ENCODE measurements around the gene ICA1. TPM values are rescaled to one million over a fixed set of nuclear protein-coding genes. Genes with fewer than 3 reads are reported as not detected.
A peak's percentile ranks its signal among the peaks of the same experiment; 100 is the strongest.

Gene ICA1
- polyA plus RNA-seq, 1 donor from 2014 or later: 0.25 TPM

DNA sequence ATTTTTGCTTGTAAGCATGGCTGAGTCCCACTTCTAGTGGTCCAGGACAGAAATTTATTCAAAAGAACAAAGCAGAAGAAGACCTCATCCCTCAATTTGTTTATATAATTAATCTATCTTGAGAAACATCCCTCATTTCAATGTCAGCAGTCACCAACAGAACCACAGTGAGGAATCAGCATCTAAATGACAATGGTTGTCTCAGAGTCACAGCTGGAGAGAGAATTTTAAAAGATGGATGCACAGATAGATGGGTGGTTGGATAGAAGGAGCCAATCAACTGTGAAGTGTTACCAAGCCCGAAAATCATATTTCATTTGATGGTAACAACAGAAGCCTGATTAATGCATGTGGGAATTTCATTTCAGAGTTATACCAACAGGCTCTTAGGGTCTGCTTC is 55.0 kb downstream of the ICA1 start:
- Mint-ChIP-seq H3K27ac (no peak overlapping the region), H3K27me3 (no peaks in the 10 kb centered on the region), H3K4me1 (no peaks in the 10 kb centered on the region), H3K4me3 (no peak overlapping the region), H3K36me3 (no peaks in the 10 kb centered on the region), H3K9me3 (no peaks in the 10 kb centered on the region)

DNA sequence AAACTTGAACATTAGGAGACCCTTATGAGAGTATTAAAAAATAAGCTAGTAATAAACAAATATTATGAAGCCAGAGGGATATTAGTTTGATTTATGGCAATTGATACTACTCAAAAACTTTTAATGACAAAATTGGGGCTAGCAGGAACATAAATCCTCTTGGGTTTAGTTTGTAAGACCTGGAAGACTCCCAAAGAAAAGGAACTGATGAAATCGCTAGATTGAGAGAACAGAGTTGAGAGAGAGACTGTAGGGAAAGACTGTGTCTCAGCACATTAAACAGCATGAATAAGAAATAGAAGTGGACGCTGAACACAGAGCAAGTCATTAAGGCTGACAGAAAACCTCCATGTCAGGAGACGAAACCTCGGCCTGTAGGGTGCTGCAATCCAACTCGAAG is 56.4 kb downstream of the ICA1 start:
- no peak overlapping the region for H3K27ac Mint-ChIP-seq
- H3K4me3 Mint-ChIP-seq: no peak overlapping the region
- H3K27me3 Mint-ChIP-seq: peaks cover 1% of the 10 kb centered on the region

DNA sequence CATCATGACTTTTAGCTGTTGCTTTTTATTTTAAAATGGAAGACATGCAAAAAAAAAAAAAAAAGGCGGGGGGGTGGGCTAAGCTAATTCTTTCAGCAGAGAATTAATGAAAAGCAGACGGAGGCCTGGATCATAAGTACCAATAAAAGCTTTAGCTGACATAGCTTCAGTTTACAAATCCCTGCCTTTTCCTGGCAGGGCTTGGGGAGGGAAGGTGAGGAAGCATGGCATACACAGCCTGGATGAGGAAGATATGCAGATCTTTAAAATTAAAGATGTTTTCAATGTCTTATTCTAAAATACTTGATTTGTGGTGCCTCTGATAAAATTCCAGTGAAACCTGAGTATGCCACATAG is 57.0 kb downstream of the ICA1 start:
- Mint-ChIP-seq H3K4me3 (no peak overlapping the region), H3K9me3 (no peaks in the 10 kb centered on the region), H3K36me3 (no peaks in the 10 kb centered on the region), H3K27ac (no peak overlapping the region), H3K27me3 (peaks cover 1% of the 10 kb centered on the region), H3K4me1 (peaks cover 0 to 2% (median 2%) of the 10 kb centered on the region in 3 donors)

More for the DNA sequence above, 56.4 kb downstream of the ICA1 start:
- H3K36me3 Mint-ChIP-seq: no peaks in the 10 kb centered on the region
- no peaks in the 10 kb centered on the region for H3K9me3 Mint-ChIP-seq
- H3K4me1 Mint-ChIP-seq: peaks cover 0 to 2% (median 0%) of the 10 kb centered on the region in 3 donors

DNA sequence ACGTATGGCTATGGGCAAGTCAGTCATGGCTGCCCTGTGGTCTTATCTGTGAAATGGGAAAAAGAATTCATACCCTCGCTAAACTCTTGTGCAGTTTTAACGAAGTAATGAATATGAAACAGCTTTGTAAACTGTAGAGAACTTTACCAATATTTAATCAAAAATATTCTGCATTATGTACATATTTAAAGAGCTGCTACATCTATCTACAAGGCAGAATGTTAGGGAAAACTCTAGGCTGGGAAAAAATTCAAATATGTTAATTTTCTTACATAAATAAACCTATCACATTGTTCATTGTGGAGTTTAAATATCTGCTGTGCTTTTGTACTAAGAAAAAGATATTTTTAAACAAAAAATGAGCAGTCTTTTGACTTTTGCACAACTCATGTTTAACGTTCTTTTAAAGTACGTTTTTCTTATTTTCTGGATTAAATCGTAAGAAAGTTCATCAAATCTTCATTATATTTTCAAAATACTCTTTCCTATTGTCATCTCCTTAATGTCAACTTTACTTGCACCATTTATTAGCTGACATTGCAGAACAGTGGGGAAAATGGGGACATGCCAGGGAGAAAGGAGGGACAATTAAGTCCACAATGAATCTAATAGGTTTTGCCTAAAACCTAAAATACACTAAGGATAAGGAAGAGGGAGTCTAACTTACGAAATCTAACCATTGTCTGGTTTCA is 57.5 kb downstream of the ICA1 start:
- Mint-ChIP-seq H3K27ac (no peak overlapping the region), H3K9me3 (no peaks in the 10 kb centered on the region)

DNA sequence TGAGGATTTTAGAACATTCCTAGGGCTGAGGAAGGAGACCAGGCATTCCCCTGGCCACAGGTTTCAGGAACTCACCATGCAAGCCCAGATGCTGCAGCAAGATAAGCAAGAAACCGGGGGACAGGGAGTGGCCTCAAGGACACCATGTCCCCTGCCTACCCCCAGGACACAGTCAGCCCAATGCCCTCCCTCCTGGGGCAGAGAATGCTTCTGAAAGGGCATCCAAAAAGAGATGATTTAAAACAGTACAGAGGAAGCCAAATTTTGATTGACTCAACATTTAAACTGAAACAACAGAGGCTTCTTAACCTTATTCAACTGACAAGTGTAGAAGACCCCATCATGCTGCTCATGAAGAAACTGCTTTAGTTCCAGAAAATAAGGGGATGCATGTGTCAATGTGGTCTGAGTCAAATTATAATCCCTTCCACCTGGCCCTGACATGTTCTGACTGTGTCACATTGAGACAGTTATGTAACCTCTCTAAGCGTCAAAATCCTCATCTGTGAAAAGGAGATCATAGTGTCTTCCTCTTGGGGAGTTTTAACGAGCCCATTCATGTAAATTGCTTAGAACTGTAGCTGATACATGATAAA is 60.0 kb downstream of the ICA1 start:
- Mint-ChIP-seq H3K36me3 (no peaks in the 10 kb centered on the region), H3K9me3 (no peaks in the 10 kb centered on the region), H3K27me3 (peaks cover 1% of the 10 kb centered on the region), H3K4me3 (no peak overlapping the region), H3K27ac (no peak overlapping the region), H3K4me1 (peaks cover 0 to 5% (median 2%) of the 10 kb centered on the region in 3 donors)

More for the DNA sequence above, 57.5 kb downstream of the ICA1 start:
- Mint-ChIP-seq H3K36me3 (no peaks in the 10 kb centered on the region), H3K4me3 (no peak overlapping the region), H3K27me3 (peaks cover 1% of the 10 kb centered on the region), H3K4me1 (peaks cover 0 to 2% (median 2%) of the 10 kb centered on the region in 3 donors)

DNA sequence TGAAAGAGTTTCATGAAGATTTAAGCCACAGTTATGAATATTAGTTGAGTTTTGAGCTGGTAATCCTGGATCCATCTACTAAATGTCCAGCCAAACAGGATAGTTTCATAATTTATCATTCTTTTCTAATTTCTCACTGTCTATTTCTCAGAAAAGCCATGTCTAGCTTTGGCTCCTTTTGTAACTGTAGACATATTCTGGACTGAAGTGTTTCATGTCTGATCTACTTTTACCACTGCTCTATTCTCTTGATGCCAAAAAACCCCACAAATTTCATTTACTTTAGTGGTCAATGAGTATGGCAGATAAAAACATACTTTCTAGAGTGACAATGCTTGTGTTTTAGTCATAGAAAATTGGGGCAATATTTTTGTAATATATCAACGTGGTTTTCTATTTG is 61.2 kb downstream of the ICA1 start:
- Mint-ChIP-seq H3K36me3 (no peaks in the 10 kb centered on the region), H3K4me3 (no peak overlapping the region), H3K27ac (no peak overlapping the region), H3K4me1 (peaks cover 0 to 5% (median 2%) of the 10 kb centered on the region in 3 donors), H3K9me3 (no peaks in the 10 kb centered on the region), H3K27me3 (peaks cover 1% of the 10 kb centered on the region)

DNA sequence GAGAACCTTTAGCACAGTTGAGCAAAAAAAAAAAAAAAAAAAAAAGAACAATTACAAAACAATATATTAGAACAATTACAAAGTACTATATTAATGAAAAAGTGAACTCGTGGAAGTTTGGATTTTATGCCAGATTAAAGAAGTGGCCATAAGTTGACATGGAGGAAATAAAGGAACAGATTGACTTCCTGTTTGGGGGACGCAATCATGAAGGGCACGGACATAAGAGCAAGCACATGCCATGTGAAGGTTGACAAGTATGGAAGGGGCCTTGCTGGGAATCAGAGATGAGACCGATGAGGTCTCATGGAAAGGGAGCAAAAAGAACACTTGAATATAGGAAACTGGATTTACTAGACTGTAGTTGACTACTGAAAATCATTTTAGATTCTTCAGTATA is 61.7 kb downstream of the ICA1 start:
- no peak overlapping the region for H3K4me3 Mint-ChIP-seq
- H3K27me3 Mint-ChIP-seq: peaks cover 1% of the 10 kb centered on the region
- H3K4me1 Mint-ChIP-seq: peaks cover 0 to 5% (median 2%) of the 10 kb centered on the region in 3 donors
- H3K27ac Mint-ChIP-seq: no peak overlapping the region
- no peaks in the 10 kb centered on the region for H3K36me3 Mint-ChIP-seq
- H3K9me3 Mint-ChIP-seq: no peaks in the 10 kb centered on the region

DNA sequence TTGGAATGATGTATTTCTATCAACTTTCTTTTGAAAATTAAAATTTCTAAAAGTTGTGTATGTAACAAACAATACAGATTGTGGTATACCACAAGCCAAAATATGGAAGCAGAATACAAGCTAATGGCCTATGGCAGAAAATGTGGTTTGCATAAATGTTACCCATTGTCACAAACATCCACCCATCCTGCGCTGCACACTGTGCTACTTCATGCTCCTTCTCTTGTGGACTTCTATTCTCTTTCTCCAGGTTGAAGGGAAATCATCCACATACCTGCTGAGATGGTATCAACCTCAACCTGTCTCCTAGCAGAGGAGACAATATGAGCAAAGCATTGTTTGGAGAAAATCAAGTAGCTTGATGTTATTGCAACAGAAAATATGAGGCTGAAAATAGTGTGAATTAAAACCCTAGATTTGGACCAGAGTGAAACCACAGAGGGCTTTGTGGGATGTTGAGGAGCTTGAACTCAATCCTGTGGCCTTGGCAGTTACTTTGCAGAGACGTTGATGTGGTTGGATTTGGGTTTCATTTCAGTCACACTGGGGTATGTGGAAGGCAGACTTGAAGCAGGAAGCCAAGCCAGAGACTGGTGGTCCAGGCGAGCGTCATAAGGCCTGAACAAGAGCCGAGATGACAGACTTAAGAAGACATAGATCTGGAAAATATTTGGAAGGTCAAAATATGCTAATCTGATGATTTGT is 63.8 kb downstream of the ICA1 start:
- Mint-ChIP-seq H3K27ac (no peak overlapping the region), H3K27me3 (peaks cover 1% of the 10 kb centered on the region), H3K4me3 (no peak overlapping the region), H3K4me1 (peaks cover 0 to 5% (median 2%) of the 10 kb centered on the region in 3 donors), H3K9me3 (no peaks in the 10 kb centered on the region), H3K36me3 (no peaks in the 10 kb centered on the region)

DNA sequence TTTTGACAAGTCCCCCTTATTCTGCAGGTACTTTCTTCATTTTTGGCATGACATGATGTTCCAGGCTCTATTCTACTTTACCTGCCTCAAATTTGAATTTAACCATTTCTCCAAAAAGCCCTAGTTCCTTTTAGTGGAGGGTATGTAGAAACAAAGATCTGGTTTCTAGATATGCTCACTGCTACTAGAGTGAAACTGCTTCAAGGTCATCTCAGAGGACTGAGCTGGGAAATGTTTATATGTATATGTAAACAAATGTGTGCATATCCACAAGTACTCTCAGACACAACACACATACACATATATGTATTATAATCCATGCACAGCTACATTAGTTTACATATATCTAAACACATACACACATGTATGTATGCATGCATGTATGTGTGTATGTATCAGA is 69.1 kb downstream of the ICA1 start:
- Mint-ChIP-seq H3K27ac (no peak overlapping the region), H3K9me3 (no peaks in the 10 kb centered on the region), H3K27me3 (no peaks in the 10 kb centered on the region), H3K4me1 (peaks cover 5 to 8% (median 6%) of the 10 kb centered on the region in 3 donors), H3K4me3 (no peak overlapping the region), H3K36me3 (no peaks in the 10 kb centered on the region)

DNA sequence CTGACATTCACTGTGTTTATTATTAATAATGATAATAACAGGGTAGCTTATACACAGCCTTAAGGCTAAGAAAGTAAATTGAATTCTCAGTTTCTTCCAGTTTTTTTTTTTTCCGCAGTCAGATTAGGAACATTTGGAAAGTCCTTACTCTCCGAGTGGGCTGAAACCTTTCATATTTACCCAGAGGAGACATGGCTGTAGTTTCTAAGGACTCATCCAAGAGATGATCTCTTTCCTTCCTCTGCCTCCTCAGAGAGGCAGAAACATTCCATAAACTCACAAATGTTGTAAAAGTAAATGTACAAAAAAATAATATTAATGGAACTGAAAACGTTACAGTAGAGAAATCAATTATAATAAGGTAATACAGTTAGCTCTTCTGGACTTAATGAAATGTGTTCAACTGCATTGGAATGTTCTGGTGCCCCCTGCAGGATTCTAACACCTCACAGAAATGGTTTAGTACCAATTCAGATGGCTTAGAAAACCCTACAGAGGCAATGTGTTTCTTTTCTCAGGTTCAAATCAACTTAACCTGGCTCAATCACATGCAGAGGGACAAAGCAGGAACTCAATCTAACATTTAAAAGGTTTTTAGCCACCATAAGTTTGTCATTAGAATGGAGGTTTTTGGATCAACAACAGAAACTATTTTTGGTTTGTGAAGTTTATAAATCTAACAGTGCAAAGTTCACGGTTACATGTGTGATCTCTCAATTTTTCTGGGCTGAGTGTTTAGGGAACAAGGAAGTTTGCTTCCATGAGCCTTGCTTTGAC is 71.7 kb downstream of the ICA1 start:
- Mint-ChIP-seq H3K4me3 (no peak overlapping the region), H3K27me3 (no peaks in the 10 kb centered on the region)

DNA sequence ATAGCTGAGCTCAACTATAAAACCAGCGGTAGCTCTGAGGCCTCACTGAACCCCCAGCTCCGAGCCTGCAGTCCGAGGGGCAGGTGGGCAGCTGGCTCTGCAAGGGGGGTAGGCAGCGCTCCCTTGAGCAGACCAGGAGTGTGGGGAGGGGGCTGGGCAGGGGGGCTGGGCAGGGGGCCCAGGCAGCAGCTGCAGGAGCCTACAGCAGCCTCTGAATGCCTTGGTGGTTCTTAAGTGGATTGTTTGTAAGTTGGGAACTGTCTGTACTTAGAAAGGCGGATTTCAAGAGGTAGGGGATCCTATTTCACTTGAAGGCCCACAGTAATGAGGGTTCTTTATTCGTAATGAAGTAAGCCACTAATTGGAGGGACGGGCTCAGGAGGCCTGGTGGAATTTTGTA is 72.3 kb downstream of the ICA1 start:
- peaks cover 19 to 26% (median 21%) of the 10 kb centered on the region in 3 donors for H3K4me1 Mint-ChIP-seq
- H3K27ac Mint-ChIP-seq: no peak overlapping the region
- H3K27me3 Mint-ChIP-seq: no peaks in the 10 kb centered on the region

More for the DNA sequence above, 71.7 kb downstream of the ICA1 start:
- H3K27ac Mint-ChIP-seq: peak overlapping the region in 1 of 3 donors; percentile 1
- peaks cover 16 to 23% (median 19%) of the 10 kb centered on the region in 3 donors for H3K4me1 Mint-ChIP-seq
- no peaks in the 10 kb centered on the region for H3K9me3 Mint-ChIP-seq
- no peaks in the 10 kb centered on the region for H3K36me3 Mint-ChIP-seq

DNA sequence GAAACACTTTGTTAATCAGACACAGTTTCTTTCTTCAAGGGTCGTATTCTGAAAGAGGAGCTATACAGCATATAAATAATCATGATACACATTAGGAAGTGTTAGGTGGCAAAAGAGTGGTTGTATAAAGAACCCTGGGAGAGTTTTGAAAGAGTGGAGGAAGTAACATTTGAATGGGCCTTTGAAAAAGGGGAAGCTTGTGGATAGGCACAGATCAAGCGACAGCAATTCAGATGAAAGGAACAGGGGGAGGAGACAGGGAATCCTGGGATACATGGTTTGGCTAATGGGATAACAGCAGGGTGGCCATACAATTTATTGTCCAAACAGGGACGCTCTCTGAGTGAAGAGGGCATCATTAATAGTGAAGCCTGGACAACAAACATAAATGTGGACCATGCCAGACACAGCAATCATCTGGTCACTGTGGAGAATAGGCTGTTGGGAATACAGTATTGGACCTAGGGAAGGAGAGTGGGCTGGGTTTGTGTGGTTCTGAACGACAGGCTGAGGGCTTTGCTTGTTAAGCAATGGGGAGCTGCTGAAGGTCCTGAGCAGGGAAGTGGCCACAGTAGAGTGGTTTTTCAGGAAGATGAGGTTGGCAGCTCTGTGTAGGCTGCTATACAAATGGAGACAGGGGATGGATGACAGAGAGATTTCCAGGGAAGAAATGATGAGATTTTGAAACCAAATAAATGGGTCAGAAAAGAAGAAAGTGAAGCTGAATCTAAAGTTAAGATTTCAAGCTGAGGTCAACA is 75.9 kb downstream of the ICA1 start:
- Mint-ChIP-seq H3K36me3 (no peaks in the 10 kb centered on the region), H3K9me3 (no peaks in the 10 kb centered on the region), H3K27me3 (no peaks in the 10 kb centered on the region), H3K27ac (peak overlapping the region in 2 of 3 donors; percentile 72 to 93), H3K4me3 (peak overlapping the region in 2 of 4 donors; percentile 6 to 72), H3K4me1 (peaks cover 21 to 31% (median 23%) of the 10 kb centered on the region in 3 donors)

More for the DNA sequence above, 72.3 kb downstream of the ICA1 start:
- H3K4me3 Mint-ChIP-seq: no peak overlapping the region
- H3K36me3 Mint-ChIP-seq: no peaks in the 10 kb centered on the region
- no peaks in the 10 kb centered on the region for H3K9me3 Mint-ChIP-seq

DNA sequence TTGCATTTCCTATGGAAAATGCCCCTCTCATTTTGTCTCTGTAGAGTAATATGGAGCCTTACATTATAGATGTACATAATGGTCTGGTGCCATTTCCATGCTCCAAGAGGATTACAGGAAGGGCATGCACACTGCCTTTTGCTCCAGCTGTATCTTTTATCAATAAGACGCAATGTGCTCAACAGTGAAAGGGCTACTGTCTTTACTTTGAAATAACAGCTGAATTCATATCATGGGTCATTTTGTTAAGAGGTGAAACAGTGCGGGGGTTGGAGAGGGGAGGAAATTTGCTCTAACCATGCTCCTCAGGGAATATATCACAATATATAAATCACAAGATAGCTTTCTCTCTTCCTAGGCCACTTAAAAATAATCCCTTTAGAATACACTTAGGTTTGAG is 77.7 kb downstream of the ICA1 start:
- H3K9me3 Mint-ChIP-seq: no peaks in the 10 kb centered on the region
- peaks cover 22 to 30% (median 26%) of the 10 kb centered on the region in 3 donors for H3K4me1 Mint-ChIP-seq
- H3K27me3 Mint-ChIP-seq: no peaks in the 10 kb centered on the region
- H3K27ac Mint-ChIP-seq: no peak overlapping the region
- H3K36me3 Mint-ChIP-seq: peaks cover 3% of the 10 kb centered on the region
- H3K4me3 Mint-ChIP-seq: no peak overlapping the region

DNA sequence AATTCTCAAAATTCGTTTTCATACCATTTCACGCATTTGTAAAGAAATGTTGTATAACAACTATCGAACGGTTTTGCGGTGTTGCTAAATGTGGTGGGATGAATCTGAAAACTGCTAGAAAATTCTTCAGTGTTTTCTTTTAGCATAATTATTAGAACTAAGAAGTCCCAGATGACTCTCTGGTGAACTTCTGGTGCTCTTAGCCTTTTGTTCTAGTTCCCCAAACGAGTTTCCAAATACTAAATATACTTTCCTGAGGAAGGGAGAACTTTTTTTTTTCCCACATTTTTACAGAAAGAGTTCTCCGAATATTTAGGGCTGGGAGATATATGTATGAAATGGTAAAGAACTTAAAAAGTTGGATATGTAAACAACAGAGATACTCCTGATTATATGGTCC is 82.5 kb downstream of the ICA1 start:
- peak overlapping the region in 2 of 4 donors; percentile 8 to 46 for H3K4me3 Mint-ChIP-seq
- peak overlapping the region in 1 of 3 donors; percentile 9 for H3K27ac Mint-ChIP-seq
- H3K36me3 Mint-ChIP-seq: peaks cover 3% of the 10 kb centered on the region
- no peaks in the 10 kb centered on the region for H3K27me3 Mint-ChIP-seq
- H3K4me1 Mint-ChIP-seq: peaks cover 40 to 46% (median 41%) of the 10 kb centered on the region in 3 donors
- H3K9me3 Mint-ChIP-seq: no peaks in the 10 kb centered on the region
